H1 (cell line): ENCODE results near the gene CASP5. TPM values are rescaled to one million over a fixed set of nuclear protein-coding genes. Genes with fewer than 3 reads are reported as not detected.

Experiments
- ASH2L ChIP-seq: fragments of 200-600, 300-600 bp; sonication (generic); IDR thresholded peaks from one replicate; pipeline ENCODE4 v1.7.1; 2017; ENCODE audit warnings: low read length
- BACH1 ChIP-seq: IDR thresholded peaks from 2 replicates; pipeline ENCODE4 v1.6.1; 2012; ENCODE audit warnings: low read length, improper control_type of control experiment
- CTBP2 ChIP-seq: IDR thresholded peaks from 2 replicates; pipeline ENCODE4 v1.7.0; 2011; ENCODE audit warnings: borderline replicate concordance, mild to moderate bottlenecking, moderate library complexity, mixed read lengths, low read length; ENCODE audit not compliant: insufficient read depth, insufficient read length
- HDAC6 ChIP-seq: IDR thresholded peaks from one replicate; pipeline ENCODE4 v1.7.1; 2012; ENCODE audit warnings: low read depth, mild to moderate bottlenecking, inconsistent platforms, low read length, moderate library complexity
- KDM1A ChIP-seq: fragments of 200-600, 300-600 bp; sonication (generic); IDR thresholded peaks from 2 replicates; pipeline ENCODE4 v1.7.1; 2016; ENCODE audit warnings: mild to moderate bottlenecking, low read length, borderline replicate concordance
- polyA plus RNA-seq, 7 experiments: library from polyadenylated mRNA; depleted of rRNA in 3 of 7; stranded (reverse) in 5 of 7; unstranded in 2 of 7; fragments of >200 nt in 5 of 7; fragments of 200-250 nt in 2 of 7; gene quantifications; 1 replicate in 5 of 7; 2 replicates in 1 of 7; 4 replicates in 1 of 7; pipeline versions ENCODE4 v1.2.1 to v1.2.3, GENCODE V29; 2011 to 2013; ENCODE audit warnings: missing spikeins in 2 of 7, mixed read lengths in 2 of 7
- total RNA-seq: library from RNA; stranded (reverse); fragmentation: NEBNext Ultra II Directional; extraction: Animal tissue kit (Norgen Biotek cat#: 25700); gene quantifications from 2 replicates; pipeline ENCODE4 v1.2.1, GENCODE V29; 2021
- TF ChIP-seq, protein P1 (sequence below): fragments of 300-600 bp; sonication (generic); IDR thresholded peaks from 2 replicates; pipeline ENCODE4 v1.7.1; 2012; ENCODE audit warnings: low read length, moderate library complexity, mild to moderate bottlenecking, inconsistent platforms; ENCODE audit not compliant: insufficient replicate concordance
- TF ChIP-seq, protein P2 (sequence below): IDR thresholded peaks from 2 replicates; pipeline ENCODE4 v1.6.1; 2012; ENCODE audit warnings: low read length, inconsistent platforms

Gene CASP5
- total and polyA plus RNA-seq, 2 of the 8 experiments (the other 6 are each of a cell fraction or from before 2014, with no cell fraction given): not detected

DNA sequence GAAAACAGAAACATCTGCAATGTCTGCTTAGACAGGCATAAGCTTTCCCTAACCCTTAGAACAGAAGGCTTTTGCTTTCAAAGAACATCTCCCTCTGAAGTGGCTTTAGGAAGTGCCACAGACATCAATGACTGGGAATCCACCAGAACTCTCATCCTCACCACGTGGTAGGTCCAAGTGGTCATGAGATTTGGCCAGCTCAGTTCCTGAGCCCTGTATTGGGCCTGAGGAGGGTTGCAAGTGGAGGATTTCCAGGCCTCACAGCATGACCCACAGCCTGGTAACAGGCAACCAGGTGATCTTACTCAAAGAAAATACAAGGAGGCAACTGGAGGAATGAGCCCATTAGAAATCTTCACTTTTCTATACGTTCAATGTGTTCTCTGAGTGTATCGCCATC, 10.4 kb upstream of the CASP5 start (continued):
- TF ChIP-seq, protein P1, sequence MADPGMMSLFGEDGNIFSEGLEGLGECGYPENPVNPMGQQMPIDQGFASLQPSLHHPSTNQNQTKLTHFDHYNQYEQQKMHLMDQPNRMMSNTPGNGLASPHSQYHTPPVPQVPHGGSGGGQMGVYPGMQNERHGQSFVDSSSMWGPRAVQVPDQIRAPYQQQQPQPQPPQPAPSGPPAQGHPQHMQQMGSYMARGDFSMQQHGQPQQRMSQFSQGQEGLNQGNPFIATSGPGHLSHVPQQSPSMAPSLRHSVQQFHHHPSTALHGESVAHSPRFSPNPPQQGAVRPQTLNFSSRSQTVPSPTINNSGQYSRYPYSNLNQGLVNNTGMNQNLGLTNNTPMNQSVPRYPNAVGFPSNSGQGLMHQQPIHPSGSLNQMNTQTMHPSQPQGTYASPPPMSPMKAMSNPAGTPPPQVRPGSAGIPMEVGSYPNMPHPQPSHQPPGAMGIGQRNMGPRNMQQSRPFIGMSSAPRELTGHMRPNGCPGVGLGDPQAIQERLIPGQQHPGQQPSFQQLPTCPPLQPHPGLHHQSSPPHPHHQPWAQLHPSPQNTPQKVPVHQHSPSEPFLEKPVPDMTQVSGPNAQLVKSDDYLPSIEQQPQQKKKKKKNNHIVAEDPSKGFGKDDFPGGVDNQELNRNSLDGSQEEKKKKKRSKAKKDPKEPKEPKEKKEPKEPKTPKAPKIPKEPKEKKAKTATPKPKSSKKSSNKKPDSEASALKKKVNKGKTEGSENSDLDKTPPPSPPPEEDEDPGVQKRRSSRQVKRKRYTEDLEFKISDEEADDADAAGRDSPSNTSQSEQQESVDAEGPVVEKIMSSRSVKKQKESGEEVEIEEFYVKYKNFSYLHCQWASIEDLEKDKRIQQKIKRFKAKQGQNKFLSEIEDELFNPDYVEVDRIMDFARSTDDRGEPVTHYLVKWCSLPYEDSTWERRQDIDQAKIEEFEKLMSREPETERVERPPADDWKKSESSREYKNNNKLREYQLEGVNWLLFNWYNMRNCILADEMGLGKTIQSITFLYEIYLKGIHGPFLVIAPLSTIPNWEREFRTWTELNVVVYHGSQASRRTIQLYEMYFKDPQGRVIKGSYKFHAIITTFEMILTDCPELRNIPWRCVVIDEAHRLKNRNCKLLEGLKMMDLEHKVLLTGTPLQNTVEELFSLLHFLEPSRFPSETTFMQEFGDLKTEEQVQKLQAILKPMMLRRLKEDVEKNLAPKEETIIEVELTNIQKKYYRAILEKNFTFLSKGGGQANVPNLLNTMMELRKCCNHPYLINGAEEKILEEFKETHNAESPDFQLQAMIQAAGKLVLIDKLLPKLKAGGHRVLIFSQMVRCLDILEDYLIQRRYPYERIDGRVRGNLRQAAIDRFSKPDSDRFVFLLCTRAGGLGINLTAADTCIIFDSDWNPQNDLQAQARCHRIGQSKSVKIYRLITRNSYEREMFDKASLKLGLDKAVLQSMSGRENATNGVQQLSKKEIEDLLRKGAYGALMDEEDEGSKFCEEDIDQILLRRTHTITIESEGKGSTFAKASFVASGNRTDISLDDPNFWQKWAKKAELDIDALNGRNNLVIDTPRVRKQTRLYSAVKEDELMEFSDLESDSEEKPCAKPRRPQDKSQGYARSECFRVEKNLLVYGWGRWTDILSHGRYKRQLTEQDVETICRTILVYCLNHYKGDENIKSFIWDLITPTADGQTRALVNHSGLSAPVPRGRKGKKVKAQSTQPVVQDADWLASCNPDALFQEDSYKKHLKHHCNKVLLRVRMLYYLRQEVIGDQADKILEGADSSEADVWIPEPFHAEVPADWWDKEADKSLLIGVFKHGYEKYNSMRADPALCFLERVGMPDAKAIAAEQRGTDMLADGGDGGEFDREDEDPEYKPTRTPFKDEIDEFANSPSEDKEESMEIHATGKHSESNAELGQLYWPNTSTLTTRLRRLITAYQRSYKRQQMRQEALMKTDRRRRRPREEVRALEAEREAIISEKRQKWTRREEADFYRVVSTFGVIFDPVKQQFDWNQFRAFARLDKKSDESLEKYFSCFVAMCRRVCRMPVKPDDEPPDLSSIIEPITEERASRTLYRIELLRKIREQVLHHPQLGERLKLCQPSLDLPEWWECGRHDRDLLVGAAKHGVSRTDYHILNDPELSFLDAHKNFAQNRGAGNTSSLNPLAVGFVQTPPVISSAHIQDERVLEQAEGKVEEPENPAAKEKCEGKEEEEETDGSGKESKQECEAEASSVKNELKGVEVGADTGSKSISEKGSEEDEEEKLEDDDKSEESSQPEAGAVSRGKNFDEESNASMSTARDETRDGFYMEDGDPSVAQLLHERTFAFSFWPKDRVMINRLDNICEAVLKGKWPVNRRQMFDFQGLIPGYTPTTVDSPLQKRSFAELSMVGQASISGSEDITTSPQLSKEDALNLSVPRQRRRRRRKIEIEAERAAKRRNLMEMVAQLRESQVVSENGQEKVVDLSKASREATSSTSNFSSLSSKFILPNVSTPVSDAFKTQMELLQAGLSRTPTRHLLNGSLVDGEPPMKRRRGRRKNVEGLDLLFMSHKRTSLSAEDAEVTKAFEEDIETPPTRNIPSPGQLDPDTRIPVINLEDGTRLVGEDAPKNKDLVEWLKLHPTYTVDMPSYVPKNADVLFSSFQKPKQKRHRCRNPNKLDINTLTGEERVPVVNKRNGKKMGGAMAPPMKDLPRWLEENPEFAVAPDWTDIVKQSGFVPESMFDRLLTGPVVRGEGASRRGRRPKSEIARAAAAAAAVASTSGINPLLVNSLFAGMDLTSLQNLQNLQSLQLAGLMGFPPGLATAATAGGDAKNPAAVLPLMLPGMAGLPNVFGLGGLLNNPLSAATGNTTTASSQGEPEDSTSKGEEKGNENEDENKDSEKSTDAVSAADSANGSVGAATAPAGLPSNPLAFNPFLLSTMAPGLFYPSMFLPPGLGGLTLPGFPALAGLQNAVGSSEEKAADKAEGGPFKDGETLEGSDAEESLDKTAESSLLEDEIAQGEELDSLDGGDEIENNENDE: no peak
- TF ChIP-seq BACH1: no peak
- TF ChIP-seq, protein P2, sequence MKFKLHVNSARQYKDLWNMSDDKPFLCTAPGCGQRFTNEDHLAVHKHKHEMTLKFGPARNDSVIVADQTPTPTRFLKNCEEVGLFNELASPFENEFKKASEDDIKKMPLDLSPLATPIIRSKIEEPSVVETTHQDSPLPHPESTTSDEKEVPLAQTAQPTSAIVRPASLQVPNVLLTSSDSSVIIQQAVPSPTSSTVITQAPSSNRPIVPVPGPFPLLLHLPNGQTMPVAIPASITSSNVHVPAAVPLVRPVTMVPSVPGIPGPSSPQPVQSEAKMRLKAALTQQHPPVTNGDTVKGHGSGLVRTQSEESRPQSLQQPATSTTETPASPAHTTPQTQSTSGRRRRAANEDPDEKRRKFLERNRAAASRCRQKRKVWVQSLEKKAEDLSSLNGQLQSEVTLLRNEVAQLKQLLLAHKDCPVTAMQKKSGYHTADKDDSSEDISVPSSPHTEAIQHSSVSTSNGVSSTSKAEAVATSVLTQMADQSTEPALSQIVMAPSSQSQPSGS: no peak
- no peak for TF ChIP-seq HDAC6
- no peak for TF ChIP-seq ASH2L
- TF ChIP-seq KDM1A: no peak
- no peak for TF ChIP-seq CTBP2
